ENCODE results near the gene PI4K2B. TPM values are rescaled to one million over a fixed set of nuclear protein-coding genes. Genes with fewer than 3 reads are reported as not detected.
"Not testable (repeated sequence)": the region's sequence is repeated elsewhere in the genome, so short reads cannot be mapped to it uniquely, and the experiment has no call there.

The PI4K2B gene
- total RNA-seq, 5 donors from 2014 or later (not counting 1 experiment from before 2014, with no cell fraction given), result 11.6 to 16.6 (median 14.6) TPM

DNA sequence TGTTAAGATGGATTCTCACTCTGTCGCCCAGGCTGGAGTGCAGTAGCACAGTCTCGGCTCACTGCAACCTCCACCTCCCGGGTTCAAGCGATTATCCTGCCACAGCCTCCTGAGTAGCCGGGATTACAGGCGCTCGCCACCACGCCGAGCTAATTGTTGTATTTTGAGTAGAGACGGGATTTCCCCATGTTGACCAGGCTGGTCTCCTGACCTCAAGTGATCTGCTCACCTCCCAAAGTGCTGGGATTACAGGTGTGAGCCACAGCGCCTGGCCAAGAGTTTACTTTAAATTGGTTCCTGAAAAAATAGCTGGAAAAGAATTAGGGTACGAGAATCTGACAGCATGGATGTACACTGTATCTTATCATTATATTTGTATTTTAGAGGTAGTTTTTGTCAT, 20.0 kb downstream of the PI4K2B start:
- CTCF ChIA-PET, result interaction anchor here in 1 of 2 donors (1.4 kb wide), 1 partner anchor 20 kb away, joined by 4 read pairs; the partner anchor contains the start of gene PI4K2B
- not testable (repeated sequence) for H3K4me3 ChIP-seq (ENCODE audit: control insufficient read depth in 1 of 2, extremely low read depth in 1 of 2, low read length in 1 of 2); H3K27ac Mint-ChIP-seq; H3K27ac ChIP-seq (ENCODE audit: low read length); H3K27me3 ChIP-seq (replicated peaks in 1 of 2; ENCODE audit: control insufficient read depth in 2 of 2, extremely low read depth in 1 of 2, insufficient read depth in 2 of 2, low read length in 1 of 2); H3K9me3 Mint-ChIP-seq; H3K4me3 Mint-ChIP-seq; H3K27me3 Mint-ChIP-seq; H3K4me1 ChIP-seq (ENCODE audit: control insufficient read depth in 1 of 2, extremely low read depth in 1 of 2, insufficient read depth in 2 of 2, low read length in 2 of 2); DNase-seq; H3K9me3 ChIP-seq; ATAC-seq (replicated peaks in 1 of 4)
- Mint-ChIP-seq H3K4me1 (peaks cover 28 to 36% (median 34%) of the 10 kb centered on the region in 3 donors), H3K36me3 (peaks cover 27% of the 10 kb centered on the region)
- peaks cover 0 to 26% of the 10 kb centered on the region in 2 donors for H3K36me3 ChIP-seq (ENCODE audit: control insufficient read depth in 2 of 2, extremely low read depth in 1 of 2, insufficient read depth in 1 of 2, low read length in 1 of 2)
- 97% methylated on average over 10 of the region's 12 CpGs for WGBS (ENCODE audit: insufficient coverage)
- POLR2A ChIA-PET, result interaction anchor here in 1 of 2 donors (0.6 kb wide), 1 partner anchor 54 kb away, joined by 6 read pairs; no protein-coding TSS in a partner anchor

- Mint-ChIP-seq H3K27me3 (no peaks in the 10 kb centered on the region), H3K27ac (no peak overlapping the region), H3K36me3 (peaks cover 40% of the 10 kb centered on the region), H3K4me1 (no peaks in the 10 kb centered on the region), H3K4me3 (no peak overlapping the region), H3K9me3 (no peaks in the 10 kb centered on the region)
- WGBS (ENCODE audit: insufficient coverage), result no CpG with 5 or more reads among the region's 2 CpGs
- Histone ChIP-seq H3K27me3 (replicated peaks in 1 of 2; ENCODE audit: control insufficient read depth in 2 of 2, extremely low read depth in 1 of 2, insufficient read depth in 2 of 2, low read length in 1 of 2) (no peaks in the 10 kb centered on the region), H3K4me3 (ENCODE audit: control insufficient read depth in 1 of 2, extremely low read depth in 1 of 2, low read length in 1 of 2) (no peak overlapping the region), H3K4me1 (ENCODE audit: control insufficient read depth in 1 of 2, extremely low read depth in 1 of 2, insufficient read depth in 2 of 2, low read length in 2 of 2) (no peaks in the 10 kb centered on the region), H3K9me3 (no peaks in the 10 kb centered on the region), H3K36me3 (ENCODE audit: control insufficient read depth in 2 of 2, extremely low read depth in 1 of 2, insufficient read depth in 1 of 2, low read length in 1 of 2) (peaks cover 0 to 40% of the 10 kb centered on the region in 2 donors), H3K27ac (ENCODE audit: low read length) (no peak overlapping the region)
- POLR2A ChIA-PET, result no interaction called here
- CTCF ChIA-PET, result interaction anchor here in 1 of 2 donors (1.2 kb wide), 1 partner anchor 86 kb away, joined by 3 read pairs; no protein-coding TSS in a partner anchor
- ATAC-seq (replicated peaks in 1 of 4) (no peak), DNase-seq (no peak)
Observed at GRCh38 chr4:25258980-25259578, 25.2 kb downstream of the PI4K2B start.

DNA sequence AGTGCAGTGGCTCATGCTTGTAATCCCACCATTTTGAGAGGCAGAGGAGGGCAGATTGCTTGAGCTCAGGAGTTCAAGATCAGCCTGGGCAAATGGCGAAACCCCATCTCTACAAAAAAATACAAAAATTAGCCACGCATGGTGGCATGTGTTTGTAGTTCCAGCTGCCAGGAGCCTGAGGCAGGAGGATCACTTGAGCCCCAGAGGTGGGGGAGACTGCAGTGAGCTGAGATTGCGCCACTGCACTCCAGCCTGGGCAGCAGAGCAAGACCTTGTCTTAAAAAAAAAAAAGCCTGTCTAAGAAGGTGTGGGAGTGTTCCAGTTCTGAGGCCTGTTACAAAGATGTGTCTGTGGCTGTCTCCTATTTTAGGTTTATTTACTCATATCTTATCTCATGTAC, 38.0 kb downstream of the PI4K2B start:
- H3K27ac Mint-ChIP-seq, result no peak overlapping the region
- Histone ChIP-seq H3K36me3 (ENCODE audit: control insufficient read depth in 2 of 2, extremely low read depth in 1 of 2, insufficient read depth in 1 of 2, low read length in 1 of 2) (peaks cover 0 to 32% of the 10 kb centered on the region in 2 donors), H3K4me3 (ENCODE audit: control insufficient read depth in 1 of 2, extremely low read depth in 1 of 2, low read length in 1 of 2) (no peak overlapping the region), H3K9me3 (no peaks in the 10 kb centered on the region), H3K4me1 (ENCODE audit: control insufficient read depth in 1 of 2, extremely low read depth in 1 of 2, insufficient read depth in 2 of 2, low read length in 2 of 2) (no peaks in the 10 kb centered on the region), H3K27me3 (replicated peaks in 1 of 2; ENCODE audit: control insufficient read depth in 2 of 2, extremely low read depth in 1 of 2, insufficient read depth in 2 of 2, low read length in 1 of 2) (no peaks in the 10 kb centered on the region), H3K27ac (ENCODE audit: low read length) (no peak overlapping the region)
- DNase-seq, result no peak
- peaks cover 46% of the 10 kb centered on the region for H3K36me3 Mint-ChIP-seq
- H3K4me3 Mint-ChIP-seq, result no peak overlapping the region
- no CpG with 5 or more reads among the region's 3 CpGs for WGBS (ENCODE audit: insufficient coverage)
- H3K27me3 Mint-ChIP-seq, result no peaks in the 10 kb centered on the region
- H3K9me3 Mint-ChIP-seq, result no peaks in the 10 kb centered on the region
- ATAC-seq (replicated peaks in 1 of 4), result no peak
- ChIA-PET CTCF (interaction anchor here (0.6 to 1.2 kb wide), 3 partner anchors 36 to 94 kb away, joined by 3 to 5 read pairs (median 5); no protein-coding TSS in a partner anchor), POLR2A (no interaction called here)
- no peaks in the 10 kb centered on the region for H3K4me1 Mint-ChIP-seq

DNA sequence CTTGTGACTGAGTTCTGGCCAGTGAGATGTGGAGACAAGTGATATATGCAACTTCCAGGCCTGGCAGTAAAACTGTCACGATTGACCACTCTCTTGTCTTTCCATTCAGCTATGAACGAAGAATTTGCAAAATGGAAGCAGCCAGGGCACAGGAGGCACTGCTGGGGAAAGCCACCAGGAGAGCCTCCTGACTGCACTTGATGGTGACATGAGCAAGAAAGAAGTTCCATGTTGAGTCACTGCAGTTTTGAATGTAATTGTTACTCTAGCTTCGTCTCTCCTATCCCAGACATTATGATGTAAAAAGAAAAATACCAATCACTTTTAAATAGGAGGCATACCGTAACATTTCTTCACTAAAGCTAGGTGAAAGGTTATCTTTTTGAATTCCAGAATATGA, 46.4 kb downstream of the PI4K2B start:
- ChIA-PET POLR2A (no interaction called here), CTCF (no interaction called here)
- Histone ChIP-seq H3K27me3 (replicated peaks in 1 of 2; ENCODE audit: control insufficient read depth in 2 of 2, extremely low read depth in 1 of 2, insufficient read depth in 2 of 2, low read length in 1 of 2) (no peaks in the 10 kb centered on the region), H3K9me3 (no peaks in the 10 kb centered on the region), H3K36me3 (ENCODE audit: control insufficient read depth in 2 of 2, extremely low read depth in 1 of 2, insufficient read depth in 1 of 2, low read length in 1 of 2) (peaks cover 0 to 4% of the 10 kb centered on the region in 2 donors), H3K27ac (ENCODE audit: low read length) (no peak overlapping the region), H3K4me1 (ENCODE audit: control insufficient read depth in 1 of 2, extremely low read depth in 1 of 2, insufficient read depth in 2 of 2, low read length in 2 of 2) (no peaks in the 10 kb centered on the region), H3K4me3 (ENCODE audit: control insufficient read depth in 1 of 2, extremely low read depth in 1 of 2, low read length in 1 of 2) (no peak overlapping the region)
- Mint-ChIP-seq H3K4me3 (no peak overlapping the region), H3K9me3 (no peaks in the 10 kb centered on the region), H3K27me3 (no peaks in the 10 kb centered on the region), H3K36me3 (peaks cover 28% of the 10 kb centered on the region), H3K27ac (no peak overlapping the region), H3K4me1 (no peaks in the 10 kb centered on the region)
- no CpG with 5 or more reads among the region's 4 CpGs for WGBS (ENCODE audit: insufficient coverage)
- no peak for ATAC-seq (replicated peaks in 1 of 4)
- DNase-seq, result no peak

DNA sequence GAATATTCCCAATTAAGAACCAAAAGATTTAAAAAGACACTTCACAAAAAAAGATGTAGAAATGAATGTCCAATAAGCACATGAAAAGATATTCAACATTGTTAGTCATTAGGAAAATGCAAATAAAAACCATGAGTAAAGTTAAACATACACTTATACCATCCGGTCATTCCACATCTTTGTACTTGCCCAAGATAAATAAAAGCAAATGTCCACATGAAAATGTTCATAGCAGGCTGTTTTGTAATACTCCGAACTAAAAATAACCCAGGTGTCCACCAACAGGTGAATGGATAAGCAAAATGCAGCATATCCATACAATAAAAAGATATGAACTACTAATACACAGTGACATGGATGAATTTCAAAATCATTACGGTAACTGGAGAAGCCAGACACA, 50.1 kb downstream of the PI4K2B start:
- H3K9me3 Mint-ChIP-seq, result peaks cover 11% of the 10 kb centered on the region in 3 donors
- Histone ChIP-seq H3K27me3 (replicated peaks in 1 of 2; ENCODE audit: control insufficient read depth in 2 of 2, extremely low read depth in 1 of 2, insufficient read depth in 2 of 2, low read length in 1 of 2) (no peaks in the 10 kb centered on the region), H3K36me3 (ENCODE audit: control insufficient read depth in 2 of 2, extremely low read depth in 1 of 2, insufficient read depth in 1 of 2, low read length in 1 of 2) (peaks cover 0 to 4% of the 10 kb centered on the region in 2 donors), H3K4me3 (ENCODE audit: control insufficient read depth in 1 of 2, extremely low read depth in 1 of 2, low read length in 1 of 2) (no peak overlapping the region), H3K27ac (ENCODE audit: low read length) (no peak overlapping the region), H3K4me1 (ENCODE audit: control insufficient read depth in 1 of 2, extremely low read depth in 1 of 2, insufficient read depth in 2 of 2, low read length in 2 of 2) (no peaks in the 10 kb centered on the region), H3K9me3 (no peaks in the 10 kb centered on the region)
- ChIA-PET POLR2A (interaction anchor here (0.5 to 0.6 kb wide), 2 partner anchors 24 to 180 kb away, joined by 3 to 4 read pairs; no protein-coding TSS in a partner anchor), CTCF (no interaction called here)
- peaks cover 20% of the 10 kb centered on the region for H3K36me3 Mint-ChIP-seq
- no peak overlapping the region for H3K4me3 Mint-ChIP-seq
- ATAC-seq (replicated peaks in 1 of 4) (no peak), DNase-seq (no peak)
- H3K4me1 Mint-ChIP-seq, result no peaks in the 10 kb centered on the region
- WGBS (ENCODE audit: insufficient coverage), result 78% methylated on average over 1 of the region's 3 CpGs
- peaks cover 2 to 4% of the 10 kb centered on the region in 2 donors for H3K27me3 Mint-ChIP-seq
- H3K27ac Mint-ChIP-seq, result no peak overlapping the region

DNA sequence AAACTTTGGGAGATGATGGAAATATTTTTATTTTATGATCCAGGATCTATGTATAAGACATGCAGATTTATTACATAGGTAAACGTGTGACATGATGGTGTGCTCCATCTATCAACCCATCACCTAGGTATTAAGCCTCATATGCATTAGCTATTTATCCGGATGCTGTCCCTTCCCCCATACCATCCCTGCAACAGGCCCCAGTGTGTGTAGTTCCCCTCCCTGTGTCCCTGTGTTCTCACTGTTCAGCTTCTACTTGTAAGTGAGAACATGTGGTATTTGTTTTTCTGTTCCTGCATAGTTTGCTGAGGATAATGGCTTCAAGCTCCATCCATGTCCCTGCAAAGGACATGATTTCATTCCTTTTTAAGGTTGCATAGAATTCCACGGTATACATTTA, 50.6 kb downstream of the PI4K2B start:
- Mint-ChIP-seq H3K9me3 (peaks cover 11% of the 10 kb centered on the region in 3 donors), H3K27ac (no peak overlapping the region), H3K36me3 (peaks cover 20% of the 10 kb centered on the region), H3K4me3 (no peak overlapping the region), H3K27me3 (peaks cover 2 to 4% of the 10 kb centered on the region in 2 donors), H3K4me1 (no peaks in the 10 kb centered on the region)
- no CpG with 5 or more reads among the region's 3 CpGs for WGBS (ENCODE audit: insufficient coverage)
- Histone ChIP-seq H3K4me1 (ENCODE audit: control insufficient read depth in 1 of 2, extremely low read depth in 1 of 2, insufficient read depth in 2 of 2, low read length in 2 of 2) (no peaks in the 10 kb centered on the region), H3K36me3 (ENCODE audit: control insufficient read depth in 2 of 2, extremely low read depth in 1 of 2, insufficient read depth in 1 of 2, low read length in 1 of 2) (peaks cover 0 to 4% of the 10 kb centered on the region in 2 donors), H3K9me3 (no peaks in the 10 kb centered on the region), H3K4me3 (ENCODE audit: control insufficient read depth in 1 of 2, extremely low read depth in 1 of 2, low read length in 1 of 2) (no peak overlapping the region), H3K27ac (ENCODE audit: low read length) (no peak overlapping the region), H3K27me3 (replicated peaks in 1 of 2; ENCODE audit: control insufficient read depth in 2 of 2, extremely low read depth in 1 of 2, insufficient read depth in 2 of 2, low read length in 1 of 2) (no peaks in the 10 kb centered on the region)
- ChIA-PET POLR2A (interaction anchor here in 1 of 2 donors (0.5 kb wide), 1 partner anchor 181 kb away, joined by 4 read pairs; no protein-coding TSS in a partner anchor), CTCF (no interaction called here)
- DNase-seq (no peak), ATAC-seq (replicated peaks in 1 of 4) (no peak)
